Caki2 (cell line): ENCODE results near the gene HBP1. TPM values are rescaled to one million over a fixed set of nuclear protein-coding genes. Genes with fewer than 3 reads are reported as not detected.

ENCODE experiments used
- DNase-seq: peaks from one replicate; pipeline ENCODE4 v3.0.0-alpha.2; 2015; ENCODE audit warnings: low read depth
- in situ Hi-C: cut with HindIII; loops from 2 replicates; pipeline ENCODE4 v1.10.0; 2016; ENCODE audit warnings: low sequenced_read_pairs, low pct_unique_long_range_greater_than_20kb, mixed read lengths
- total RNA-seq: library from RNA; depleted of rRNA; stranded (reverse); fragments of >200 nt; shearing (Covaris generic); gene quantifications from 2 replicates; pipeline ENCODE4 v1.2.3, GENCODE V29; 2014; ENCODE audit warnings: low replicate concordance

HBP1 gene
- total RNA-seq, 1 experiment from 2014 or later: 44.4 TPM

GRCh38 chr7:107171496-107171895 lies 2.7 kb downstream of the HBP1 start:
- no peak for DNase-seq

GRCh38 chr7:107172276-107173032 lies 3.7 kb downstream of the HBP1 start:
- in situ Hi-C loops: loop anchor here (25.0 kb wide), 1 partner anchor 385 kb away; no protein-coding TSS in a partner anchor
- no peak for DNase-seq

More at GRCh38 chr7:107171496-107171895, 2.7 kb downstream of the HBP1 start:
- in situ Hi-C loops: loop anchor here (25.0 kb wide), 1 partner anchor 384 kb away; no protein-coding TSS in a partner anchor

DNA sequence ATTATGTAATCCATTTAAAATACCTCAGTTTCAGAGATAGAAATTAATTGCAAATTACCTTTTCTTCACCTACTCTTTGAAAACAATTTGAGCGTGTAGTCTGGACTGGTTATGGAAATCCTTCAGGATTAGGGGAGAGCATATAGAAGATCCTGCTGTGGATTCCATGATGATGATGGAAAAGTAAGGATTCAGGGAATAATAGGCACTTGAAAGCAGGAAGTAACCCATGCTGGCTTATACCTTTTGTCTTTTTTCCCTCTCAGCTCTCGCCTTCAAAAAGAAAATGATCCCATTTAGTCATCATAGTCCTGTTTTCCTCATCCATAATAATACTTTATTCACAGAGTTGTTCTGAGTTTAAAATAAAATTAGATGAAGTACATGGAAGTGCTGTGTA lies 4.4 kb downstream of the HBP1 start:
- DNase-seq: no peak
- in situ Hi-C loops: loop anchor here (25.0 kb wide), 1 partner anchor 386 kb away; no protein-coding TSS in a partner anchor

DNA sequence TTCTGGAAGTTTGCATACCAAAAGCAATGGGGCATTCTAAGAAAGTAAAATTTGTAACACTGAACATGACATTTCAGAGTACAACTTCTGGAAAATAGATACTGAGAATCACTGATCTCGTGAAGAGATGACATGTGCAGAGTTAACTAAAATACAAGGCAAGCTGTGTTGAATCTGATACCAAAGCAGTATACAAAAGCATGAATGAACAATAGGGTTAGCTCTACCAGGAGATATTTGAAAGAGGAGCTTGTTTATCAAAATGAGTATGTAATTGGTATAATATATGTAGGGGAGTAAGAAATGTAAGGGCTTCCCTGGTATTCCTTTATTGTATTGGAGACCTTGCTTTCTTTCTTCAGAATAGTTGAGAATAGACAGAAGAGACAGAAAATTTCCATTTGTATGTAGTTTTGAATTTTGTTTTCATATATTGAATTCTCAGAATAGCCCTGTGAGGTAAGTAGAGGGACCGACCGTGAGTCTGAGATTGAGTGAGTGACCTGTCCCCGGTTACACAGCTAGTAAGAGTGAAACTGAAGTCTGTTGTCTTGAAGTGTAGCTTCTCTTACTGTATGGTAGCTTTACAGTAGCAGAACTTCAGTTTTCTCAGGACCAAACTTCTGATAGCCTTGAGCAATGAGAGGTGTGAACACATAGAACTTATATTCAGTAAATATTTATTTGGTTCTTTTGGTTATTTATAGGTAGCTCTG lies 5.0 kb downstream of the HBP1 start:
- no peak for DNase-seq
- in situ Hi-C loops: loop anchor here (25.0 kb wide), 1 partner anchor 387 kb away; no protein-coding TSS in a partner anchor

DNA sequence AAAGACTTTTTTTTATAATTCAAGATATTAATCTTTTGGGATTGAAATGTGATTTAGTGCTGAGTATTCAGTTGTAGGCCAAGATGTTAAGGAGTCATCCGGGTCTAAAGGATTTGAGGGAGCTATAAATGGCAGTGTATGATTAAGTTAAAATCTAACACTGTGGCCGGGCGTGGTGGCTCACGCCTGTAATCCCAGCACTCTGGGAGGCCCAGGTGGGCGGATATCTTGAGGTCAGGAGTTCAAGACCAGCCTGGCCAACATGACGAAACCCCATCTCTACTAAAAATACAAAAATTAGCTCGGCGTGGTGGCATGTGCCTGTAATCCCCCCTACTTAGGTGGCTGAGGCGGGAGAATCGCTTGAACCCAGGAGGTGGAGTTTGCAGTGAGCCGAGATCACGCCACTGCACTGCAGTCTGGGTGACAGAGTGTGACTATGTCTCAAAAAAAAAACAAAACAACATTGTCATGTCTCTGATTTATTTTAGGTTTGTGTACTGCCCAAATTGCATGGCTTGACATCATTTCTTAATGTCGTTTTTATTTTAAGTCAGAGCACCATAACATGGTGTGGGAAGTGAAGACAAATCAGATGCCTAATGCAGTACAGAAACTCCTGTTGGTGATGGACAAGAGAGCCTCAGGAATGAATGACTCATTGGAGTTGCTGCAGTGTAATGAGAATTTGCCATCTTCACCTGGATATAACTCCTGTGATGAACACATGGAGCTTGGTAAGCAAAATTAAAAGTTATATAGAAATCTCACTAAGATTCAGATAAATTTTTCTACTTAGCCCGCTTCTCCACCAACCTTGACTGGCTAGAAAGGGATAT lies 10.7 kb downstream of the HBP1 start:
- DNase-seq: peak; percentile 28
- in situ Hi-C loops: no loop called here

GRCh38 chr7:107180378-107180777 lies 11.6 kb downstream of the HBP1 start:
- in situ Hi-C loops: no loop called here

GRCh38 chr7:107181172-107181571 lies 12.4 kb downstream of the HBP1 start:
- in situ Hi-C loops: no loop called here
- DNase-seq: no peak

More at GRCh38 chr7:107180378-107180777, 11.6 kb downstream of the HBP1 start:
- peak; percentile 46 for DNase-seq

DNA sequence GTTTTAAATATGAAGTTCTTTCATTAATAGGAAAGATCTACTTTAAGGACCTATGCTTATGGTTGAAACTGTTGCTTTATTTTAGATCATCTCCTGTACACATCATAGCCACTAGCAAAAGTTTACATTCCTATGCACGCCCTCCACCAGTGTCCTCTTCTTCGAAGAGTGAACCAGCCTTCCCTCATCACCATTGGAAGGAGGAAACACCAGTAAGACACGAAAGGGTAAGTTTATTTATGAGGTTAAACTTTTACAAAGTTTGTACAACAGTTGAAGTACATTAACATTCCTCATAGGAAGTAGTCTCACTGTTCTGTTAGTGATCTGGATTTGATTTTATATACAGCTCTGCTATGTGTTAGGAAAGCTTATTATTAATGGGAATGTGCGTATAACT lies 16.9 kb downstream of the HBP1 start:
- in situ Hi-C loops: no loop called here
- DNase-seq: peak; percentile 47

GRCh38 chr7:107186240-107186639 lies 17.4 kb downstream of the HBP1 start:
- no peak for DNase-seq
- in situ Hi-C loops: no loop called here

DNA sequence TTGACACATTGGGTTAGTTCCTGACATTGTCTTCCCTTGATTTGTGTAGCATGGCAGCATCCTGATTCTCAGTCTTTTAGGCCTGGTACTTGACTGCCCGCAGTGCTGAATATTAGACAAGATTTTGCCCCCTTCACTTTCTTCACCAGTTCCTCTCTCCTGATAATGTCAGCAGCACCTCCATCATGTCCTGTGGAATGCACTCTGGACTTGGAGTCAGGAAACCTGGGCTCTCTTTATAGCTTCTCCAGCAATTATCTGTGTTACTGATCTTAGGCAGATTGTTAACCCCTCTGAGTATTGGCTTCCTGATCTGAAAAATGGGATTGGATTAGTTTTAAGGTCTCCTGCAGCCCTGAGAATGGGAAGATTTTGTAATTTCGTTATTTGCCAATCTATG lies 19.0 kb downstream of the HBP1 start:
- no peak for DNase-seq
- in situ Hi-C loops: no loop called here

DNA sequence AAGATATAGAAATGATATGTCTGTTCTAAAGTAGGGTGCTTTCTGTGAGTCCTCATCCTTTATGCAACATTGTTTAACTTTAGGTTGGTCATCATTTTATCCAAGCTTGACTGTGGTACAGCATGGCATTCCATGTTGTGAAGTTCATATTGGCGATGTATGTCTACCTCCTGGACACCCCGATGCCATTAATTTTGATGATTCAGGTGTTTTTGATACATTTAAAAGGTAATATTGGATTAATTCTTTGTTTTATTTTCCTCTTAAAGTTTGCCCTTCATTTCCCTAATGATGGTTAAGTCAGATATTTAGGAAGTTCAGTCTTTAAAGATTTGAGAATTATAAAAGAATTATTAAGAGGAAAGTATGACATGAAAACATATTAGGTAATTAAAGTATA lies 21.3 kb downstream of the HBP1 start:
- in situ Hi-C loops: no loop called here

DNA sequence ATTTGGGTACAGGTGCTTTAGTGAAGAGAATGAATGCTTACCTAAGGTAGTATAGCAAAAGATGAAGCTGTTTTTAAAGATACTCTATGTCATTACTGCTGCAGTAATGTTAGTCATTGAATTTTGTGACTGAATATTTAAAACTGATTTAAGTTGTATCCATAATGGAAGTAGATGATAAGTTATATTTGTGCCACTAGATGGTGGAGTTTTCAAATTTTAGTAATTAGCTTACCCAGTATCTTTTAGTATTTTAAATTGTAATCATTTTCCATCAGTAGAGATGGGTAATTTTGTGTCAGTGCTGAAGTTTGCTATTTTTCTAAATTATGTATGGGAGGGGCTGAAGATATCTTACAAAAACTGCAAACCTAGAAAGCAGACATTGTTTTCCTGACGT lies 25.2 kb downstream of the HBP1 start:
- in situ Hi-C loops: no loop called here

More for the DNA sequence above, 21.3 kb downstream of the HBP1 start:
- no peak for DNase-seq

GRCh38 chr7:107196834-107197610 lies 28.2 kb downstream of the HBP1 start:
- in situ Hi-C loops: no loop called here
- DNase-seq: no peak

More for the DNA sequence above, 25.2 kb downstream of the HBP1 start:
- no peak for DNase-seq

DNA sequence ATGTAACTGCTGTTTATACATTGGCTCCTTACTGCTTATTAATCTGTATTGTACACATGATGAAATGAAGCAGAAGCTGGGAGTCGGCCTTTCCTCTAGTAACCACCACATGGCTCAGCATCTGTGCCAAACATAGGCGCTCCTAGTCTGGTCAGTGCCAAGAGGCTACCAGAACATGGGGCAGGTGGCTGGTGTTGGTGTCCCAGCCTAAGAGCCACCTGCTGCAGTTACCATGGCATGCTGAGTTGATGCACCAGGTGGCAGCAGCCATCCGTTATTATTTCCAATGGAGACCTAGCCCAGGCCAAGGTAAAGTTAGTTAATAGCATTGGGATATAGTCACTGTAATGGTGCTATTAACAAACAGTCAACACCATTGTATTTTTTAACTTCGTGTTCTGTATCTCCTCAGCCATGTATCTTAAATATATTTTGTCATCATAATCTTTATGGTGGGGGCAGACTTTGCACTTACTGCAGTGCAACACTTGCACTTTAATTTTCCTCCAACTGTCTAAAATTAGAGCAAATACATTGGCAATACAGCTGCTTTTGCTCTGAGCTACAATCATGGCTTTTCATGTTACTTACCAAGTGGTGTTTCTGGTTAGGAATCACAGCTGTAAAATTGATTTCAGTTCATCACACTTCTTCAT lies 33.1 kb downstream of the HBP1 start:
- no peak for DNase-seq
- in situ Hi-C loops: no loop called here

DNA sequence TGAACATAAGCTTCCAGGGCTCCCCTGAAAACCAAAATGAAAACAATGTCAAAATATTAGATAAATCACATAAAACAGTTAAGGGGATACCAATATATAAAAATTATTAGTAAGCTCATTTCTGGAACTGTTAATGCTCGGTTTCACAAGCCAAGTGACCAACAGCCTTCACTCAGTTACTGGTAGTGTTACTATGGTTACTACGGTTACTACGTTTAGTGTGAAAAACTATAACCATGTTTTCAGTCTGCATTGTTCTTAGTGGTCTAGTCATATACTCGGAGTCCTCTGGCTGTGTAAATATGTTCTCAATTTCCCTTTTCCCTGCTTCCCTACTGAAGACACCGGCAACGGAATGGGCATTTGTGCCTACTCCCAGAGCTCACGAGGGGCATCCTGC lies 34.8 kb downstream of the HBP1 start:
- no peak for DNase-seq
- in situ Hi-C loops: no loop called here

GRCh38 chr7:107206136-107206535 lies 37.3 kb downstream of the HBP1 start:
- DNase-seq: no peak
- in situ Hi-C loops: no loop called here

GRCh38 chr7:107206706-107207105 lies 37.9 kb downstream of the HBP1 start:
- in situ Hi-C loops: no loop called here
- no peak for DNase-seq
